Islet of Langerhans (tissue), 1 donor: ENCODE measurements around the gene TMEM154.

Source experiments
- FAIRE-seq: peaks from one replicate; lab custom pipeline; 2011; peaks lifted over from hg19 to GRCh38; lab: Jason Lieb, UNC

The TMEM154 gene

DNA sequence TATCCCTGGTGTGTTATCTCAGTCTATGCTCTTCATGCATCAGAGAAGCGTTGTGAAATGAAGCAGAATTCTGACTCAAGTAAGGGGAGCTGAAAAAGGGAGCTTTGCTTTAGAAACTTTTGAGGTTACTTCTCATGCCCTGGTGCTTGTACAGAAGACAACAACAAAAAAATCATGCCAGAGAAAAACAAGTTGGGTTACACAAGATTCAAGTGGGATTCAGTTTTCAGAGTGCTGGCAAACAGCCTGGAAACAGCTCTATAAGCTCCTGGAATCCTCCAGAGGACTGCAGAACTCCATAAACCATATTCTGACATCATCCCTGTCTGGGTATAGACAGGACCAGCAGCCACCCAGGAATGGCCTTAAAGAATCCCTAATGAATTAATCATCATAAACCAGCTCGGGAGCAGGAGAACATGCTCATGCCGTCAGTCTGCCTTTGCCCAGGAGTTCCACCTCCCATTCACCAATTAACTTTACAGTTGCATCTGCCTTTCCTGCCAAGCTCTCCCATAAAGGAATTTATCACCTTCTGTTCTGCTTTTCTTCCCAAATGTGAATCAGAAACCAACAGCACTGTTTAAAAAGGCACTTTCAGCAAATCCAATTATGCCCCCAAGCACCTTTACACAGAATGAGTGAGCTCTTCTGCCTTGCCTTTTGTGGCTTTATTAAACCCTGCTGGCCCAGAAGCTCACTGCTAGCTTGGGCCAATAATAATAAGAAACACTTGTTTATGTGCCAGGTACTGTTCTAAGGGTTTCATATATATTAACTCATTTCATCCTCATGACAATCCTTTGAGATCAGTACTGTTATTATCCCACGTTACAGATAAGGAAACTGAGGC lies 89.4 kb downstream of the TMEM154 start:
- no peak for FAIRE-seq

DNA sequence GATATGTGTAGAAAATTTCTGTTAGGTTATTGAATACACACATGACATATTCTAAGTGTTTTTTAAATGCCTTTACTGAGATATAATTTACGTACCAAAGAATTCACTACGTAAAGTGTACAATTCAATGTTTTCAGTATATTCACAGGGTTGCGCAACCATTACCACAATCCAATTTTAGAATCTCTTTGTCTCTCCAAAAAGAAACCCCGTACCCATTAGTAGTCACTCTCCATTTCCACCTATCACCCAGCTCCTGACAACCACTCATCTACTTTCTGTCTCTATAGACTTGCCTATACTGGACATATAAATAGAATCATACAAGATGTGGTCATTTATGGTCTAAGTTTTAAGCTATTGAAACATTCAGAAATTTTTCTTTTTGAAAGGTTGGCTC lies 90.9 kb downstream of the TMEM154 start:
- no peak for FAIRE-seq

DNA sequence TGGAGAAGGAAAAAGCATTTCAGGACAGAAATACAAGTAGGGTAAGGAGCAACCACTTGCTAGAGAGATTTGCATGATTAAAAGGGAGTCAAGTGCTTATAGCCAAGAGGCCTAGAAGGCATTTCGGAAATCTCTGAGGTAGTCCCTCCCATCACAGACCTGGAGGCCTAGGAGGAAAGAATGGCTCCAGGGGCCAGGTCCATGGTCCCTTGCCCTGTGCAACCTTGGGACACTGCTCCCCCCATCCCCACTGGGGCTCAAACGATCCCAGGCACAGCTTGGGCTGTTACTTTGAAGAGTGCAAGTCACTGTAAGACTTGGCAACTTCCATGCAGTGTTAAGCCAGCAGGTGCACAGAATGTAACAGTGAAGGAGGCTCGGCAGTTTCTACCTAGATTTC lies 92.7 kb downstream of the TMEM154 start:
- FAIRE-seq, result no peak

DNA sequence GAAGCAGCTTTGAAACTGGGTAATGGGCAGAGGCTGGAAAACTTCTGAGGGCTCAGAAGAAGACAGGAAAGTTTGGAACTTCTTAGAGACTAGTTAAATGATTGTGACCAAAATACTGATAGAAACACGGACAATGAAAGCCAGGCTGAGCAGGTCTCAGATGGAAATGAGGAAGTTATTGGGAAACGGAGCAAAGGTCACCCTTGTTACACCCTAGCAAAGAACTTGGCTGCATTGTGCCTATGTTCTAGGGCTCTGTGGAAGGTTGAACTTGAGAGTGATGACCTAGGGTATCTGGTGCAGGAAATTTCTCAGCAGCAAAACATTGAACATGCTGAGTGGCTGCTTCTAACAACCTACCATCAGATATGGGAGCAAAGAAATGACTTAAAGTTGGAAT lies 93.1 kb downstream of the TMEM154 start:
- no peak for FAIRE-seq

DNA sequence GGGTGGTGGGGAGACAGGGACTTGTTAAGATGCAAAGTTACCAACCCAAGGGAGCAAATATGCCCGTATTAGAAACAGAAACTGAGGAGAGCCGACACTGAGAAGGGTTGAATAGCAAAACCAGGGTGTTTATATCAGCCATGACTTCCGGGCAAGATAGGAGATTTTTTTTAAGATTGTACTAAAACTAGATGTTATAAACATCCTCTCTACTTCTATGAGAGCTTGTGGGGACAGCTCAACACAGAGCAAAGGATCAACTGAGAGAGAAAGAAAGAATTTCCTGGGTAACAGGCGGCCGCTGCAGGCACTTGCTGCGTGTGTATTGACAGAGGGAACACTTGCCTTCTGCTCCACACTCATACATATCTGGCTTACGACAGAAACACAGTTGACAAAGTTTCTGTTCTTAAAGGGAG lies 94.8 kb downstream of the TMEM154 start:
- no peak for FAIRE-seq

DNA sequence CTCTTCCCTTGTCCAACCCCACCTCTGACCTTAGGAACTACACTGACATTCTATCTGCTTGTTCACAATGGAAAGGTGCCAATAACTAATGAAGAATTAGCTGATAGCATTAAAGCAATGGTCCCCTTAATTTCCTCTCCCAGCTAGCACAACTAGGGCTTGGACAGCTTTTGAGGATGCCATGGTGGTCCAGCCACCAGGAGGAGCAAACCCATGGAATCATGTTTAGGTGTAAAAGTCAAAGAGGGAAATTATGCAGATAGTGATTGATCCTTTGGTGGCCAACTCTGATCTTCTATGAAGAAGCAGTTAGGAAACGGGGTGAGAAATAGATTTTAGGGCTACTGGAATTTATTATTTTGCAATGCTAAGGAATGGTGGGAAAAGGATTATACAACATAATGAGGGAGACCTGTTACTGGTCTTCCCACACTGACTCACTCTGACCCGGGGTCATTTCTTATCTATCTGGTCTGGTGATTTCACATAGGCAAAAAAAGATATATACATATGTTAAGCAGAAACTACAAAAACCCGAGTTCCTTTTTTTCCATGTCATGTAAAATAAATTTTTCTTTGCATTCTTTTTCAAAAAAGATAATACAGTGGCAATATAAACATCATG lies 98.1 kb downstream of the TMEM154 start:
- peak; percentile 66 for FAIRE-seq

DNA sequence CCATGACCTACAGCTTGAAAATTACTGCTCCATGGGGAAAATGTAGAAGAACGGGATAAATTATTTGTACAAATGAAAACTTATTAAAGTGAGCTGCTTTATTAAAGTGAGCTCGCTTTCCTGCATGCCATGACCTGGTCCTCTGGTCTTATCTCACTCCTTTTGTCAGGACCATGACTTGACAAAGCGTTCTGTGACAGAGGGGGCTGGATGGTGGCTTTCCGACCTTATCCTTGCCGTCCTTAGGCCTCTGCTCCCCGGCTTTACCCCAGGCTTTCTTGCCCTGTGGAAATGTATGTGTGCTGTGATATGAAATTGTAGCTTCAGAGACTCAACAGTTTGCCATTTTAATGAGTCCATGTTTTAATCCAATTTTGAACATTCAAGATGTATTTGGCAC lies 99.9 kb downstream of the TMEM154 start:
- FAIRE-seq, result no peak

DNA sequence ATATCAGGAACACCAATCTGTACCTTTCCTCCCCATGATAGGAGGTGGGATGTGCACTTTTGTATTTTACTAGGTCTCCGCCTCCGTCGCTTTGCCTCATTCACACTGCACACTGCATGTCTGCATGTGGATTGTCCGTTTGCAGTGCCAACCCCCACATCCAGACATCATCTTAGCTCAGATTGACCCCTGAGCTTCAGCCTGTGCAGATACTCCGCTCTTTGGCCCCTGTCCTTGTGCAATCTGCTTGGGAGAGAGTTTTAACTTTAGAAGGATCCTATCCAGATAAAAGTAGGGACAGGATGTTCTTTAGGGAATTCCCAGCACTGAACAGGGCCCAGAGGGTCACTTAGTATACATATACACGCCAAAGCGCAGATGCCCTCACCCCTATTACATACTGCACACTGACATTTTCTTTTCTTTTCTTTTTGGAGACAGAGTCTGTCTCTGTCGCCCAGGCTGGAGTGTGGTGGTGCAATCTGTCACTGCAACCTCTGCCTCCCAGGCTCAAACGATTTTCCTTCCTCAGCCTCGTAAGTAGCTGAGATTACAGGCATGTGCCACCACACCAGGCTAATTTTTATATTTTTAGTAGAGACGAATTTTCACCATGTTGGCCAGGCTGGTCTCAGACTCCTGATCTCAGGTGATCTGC lies 100.6 kb downstream of the TMEM154 start:
- no peak for FAIRE-seq

DNA sequence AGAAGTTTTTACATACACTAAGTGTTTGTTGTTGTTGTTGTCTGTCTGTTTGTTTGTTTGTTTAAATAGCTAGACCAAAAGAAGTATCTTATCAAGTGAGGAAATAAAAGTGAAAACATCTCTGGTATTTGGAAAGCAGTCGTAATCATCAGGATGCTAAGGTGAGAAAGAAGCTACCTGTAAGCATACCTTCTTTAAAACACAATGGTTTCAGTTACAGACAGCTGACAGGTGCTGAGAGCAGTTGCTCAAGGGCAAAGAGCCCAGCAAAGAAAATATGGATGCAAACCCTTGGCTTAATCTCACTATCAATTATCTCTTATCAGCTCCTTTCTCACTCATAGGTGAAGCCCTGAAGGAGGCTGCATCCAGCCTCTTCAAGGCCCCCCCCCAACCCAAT lies 101.1 kb downstream of the TMEM154 start:
- FAIRE-seq, result no peak

DNA sequence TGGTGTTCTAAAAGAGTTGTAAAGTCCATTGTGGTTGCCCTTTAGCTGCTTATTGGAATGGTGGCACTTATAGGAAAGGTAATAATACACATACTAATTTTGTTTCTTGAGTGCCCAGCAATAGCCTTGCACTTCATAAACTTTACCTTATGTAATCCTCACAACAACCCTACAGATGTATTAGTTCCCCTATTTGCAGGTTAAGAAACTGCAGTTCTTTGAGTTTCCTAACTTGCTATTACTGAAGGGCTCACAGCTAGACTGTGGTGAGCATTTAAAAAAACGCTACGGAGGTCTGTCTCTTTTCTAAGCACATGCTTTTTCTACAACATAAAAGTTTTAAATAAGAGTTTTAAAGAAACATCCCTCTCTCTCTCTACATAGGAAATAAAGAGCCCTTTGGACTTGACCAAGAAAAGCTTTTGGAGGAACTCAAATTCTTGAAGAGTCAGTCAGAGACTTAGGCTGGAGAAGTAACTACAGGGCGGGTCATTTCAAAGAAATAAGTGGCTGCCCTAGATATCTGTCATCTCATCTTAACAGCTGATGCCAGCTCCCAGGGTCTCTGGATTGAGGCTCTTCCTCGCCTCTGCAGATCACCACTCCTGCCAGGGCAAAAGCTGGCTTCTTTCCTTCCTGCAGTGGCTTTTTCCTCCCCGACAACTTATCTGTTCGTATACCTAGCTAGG lies 101.9 kb downstream of the TMEM154 start:
- no peak for FAIRE-seq

DNA sequence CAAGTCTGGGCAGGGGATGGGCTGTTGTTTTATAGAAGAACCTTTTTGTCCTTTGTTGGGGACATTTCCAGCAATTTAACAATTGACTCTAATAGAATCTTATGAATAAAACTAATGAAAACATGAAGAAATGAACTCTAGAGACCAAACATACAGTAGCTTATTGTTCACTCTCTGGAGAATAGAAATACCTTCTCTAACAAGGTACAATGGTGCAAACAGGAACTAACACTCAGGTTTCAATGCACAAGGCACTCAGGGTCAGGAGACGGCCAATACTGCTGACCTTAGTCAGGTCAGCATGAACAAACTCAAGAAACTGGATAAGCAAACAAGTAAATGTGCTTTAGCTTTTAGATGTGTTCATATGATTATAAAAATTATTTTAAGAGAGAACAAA lies 104.3 kb downstream of the TMEM154 start:
- FAIRE-seq, result peak; percentile 45

DNA sequence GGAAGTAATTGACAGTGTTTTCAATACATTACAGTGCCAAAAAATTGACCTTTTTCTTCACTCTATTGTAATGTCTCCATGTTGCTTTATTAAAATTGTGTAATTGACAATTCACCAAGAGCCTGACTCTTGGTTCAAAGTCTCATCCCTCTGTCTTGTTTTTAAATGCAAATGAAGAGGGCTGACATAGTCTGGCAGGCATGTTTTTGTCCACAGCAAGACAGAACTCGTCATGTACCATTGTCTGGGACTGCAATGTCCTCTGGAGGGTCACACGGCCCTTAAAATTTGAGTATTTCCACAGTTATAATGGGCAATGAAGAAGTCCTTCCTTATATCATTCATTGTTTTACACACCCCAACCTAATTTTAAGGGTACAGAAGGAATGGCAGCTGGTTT lies 105.9 kb downstream of the TMEM154 start:
- no peak for FAIRE-seq

DNA sequence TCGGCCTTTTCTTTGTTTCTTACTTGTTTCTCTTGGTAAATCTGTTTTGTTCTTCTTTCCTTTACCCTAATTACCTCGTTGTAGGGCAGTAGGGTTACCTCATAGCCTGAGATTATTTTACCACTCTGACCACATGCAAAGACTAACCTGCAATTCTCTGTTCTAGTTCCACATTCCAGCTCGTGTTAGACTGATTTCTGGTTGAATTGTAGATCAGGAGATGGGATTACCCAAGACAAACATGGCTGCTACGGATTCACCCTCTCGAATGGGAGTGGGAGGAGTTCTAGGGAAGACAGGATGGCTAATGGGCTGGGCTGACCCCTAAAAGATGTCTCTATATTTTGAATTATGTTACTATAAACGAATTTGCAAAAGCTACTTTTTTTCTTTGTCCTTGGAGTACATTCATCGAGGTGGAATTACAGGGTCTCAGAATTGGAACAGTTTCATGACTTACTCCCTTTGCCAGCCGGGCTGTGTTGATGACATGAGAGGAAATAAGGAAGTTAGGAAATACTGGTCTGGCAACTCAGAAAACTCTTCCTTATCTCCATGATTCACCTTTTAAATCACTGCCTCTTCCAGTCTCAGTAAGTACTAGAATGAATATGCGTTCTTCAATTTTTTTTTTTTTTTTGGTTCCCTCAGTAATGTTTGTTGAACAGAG lies 107.2 kb downstream of the TMEM154 start:
- FAIRE-seq, result no peak

DNA sequence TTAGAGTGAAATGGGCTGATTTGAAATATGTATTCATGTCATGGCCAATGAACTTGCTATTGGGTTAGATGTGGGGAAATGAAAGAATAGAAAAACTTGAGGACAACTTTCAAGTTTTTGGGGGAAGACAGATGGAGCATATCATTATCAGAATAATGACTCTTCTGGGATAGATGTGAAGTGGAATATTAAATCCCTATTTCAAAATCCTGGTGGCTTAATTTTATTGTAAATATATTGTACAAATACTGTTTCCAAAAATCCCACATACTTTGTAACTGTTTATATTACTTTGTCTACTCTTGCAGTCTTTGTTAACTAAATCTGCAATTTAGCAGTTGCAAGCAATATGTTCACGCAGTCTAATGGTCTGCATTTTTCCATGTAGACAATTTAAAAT lies 108.0 kb downstream of the TMEM154 start:
- FAIRE-seq, result no peak

DNA sequence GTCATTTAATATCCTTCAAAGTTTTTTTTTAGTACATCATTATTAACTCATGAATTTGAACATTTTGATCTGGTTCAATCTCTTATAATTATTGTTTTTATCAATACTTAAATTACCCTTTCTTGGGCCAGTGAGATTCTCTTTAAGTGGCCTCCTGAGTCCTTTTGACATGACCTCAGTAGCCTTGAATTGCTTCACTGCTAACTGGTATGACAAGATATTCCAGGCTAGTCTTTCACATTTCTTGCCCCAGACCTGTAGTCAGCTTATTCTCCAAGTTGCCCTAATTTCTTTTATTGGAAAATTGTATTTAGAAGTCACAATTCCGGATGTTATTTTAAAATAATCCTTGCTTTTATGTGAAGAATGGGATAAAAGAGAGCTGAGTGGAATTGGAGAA lies 108.5 kb downstream of the TMEM154 start:
- no peak for FAIRE-seq
